ENCODE results near the gene C19orf47.

C19orf47 gene

DNA sequence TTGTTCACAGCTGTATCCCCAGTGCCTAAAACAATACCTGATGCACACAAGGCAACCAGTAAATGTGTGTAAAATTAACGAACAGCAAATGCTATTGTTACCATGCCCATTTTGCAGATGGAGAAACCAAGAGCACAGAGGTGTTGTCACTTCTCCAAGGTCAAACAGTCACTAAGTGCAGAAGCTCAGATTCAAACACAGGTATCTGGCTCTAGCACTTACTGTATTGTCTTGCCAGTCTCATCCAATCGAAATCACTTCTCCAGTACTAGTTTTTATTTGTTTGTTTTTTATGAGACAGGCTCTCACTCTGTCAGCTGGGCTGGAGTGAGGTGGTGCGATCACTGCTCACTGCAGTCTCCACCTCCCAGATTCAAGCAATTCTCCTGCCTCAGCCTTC is 14.0 kb upstream of the C19orf47 start:
- TF ChIP-seq SNAI2 (CRISPR knock-in tag; IDR thresholded peaks at IDR 0.05) = no peak
- no peak for TF ChIP-seq ISL1 (CRISPR knock-in tag; IDR thresholded peaks at IDR 0.05)
- no peak for ATAC-seq

DNA sequence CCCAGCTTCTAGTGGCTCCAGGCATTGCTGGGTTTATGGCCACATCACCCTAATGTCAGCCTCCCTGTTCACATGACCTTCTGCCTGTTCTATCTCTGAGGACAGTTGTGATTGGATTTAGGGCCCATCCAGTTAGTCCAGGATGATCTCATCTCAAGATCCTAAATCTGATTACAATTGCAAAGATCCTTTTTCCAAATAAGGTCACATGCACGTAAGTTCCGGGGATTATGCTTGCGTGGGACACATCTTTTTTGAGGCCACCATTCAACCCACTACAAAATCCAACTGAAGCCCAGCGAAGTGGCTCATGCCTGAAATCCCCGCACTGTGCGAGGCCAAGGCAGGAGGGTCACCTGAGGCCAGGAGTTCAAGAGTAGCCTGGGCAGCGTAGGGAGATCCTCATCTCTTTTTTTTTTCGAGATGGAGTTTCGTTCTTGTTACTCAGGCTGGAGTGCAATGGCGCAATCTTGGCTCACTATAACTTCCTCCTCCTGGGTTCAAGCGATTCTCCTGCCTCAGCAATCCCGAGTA is 12.6 kb upstream of the C19orf47 start:
- no peak for ATAC-seq
- TF ChIP-seq, protein P1, sequence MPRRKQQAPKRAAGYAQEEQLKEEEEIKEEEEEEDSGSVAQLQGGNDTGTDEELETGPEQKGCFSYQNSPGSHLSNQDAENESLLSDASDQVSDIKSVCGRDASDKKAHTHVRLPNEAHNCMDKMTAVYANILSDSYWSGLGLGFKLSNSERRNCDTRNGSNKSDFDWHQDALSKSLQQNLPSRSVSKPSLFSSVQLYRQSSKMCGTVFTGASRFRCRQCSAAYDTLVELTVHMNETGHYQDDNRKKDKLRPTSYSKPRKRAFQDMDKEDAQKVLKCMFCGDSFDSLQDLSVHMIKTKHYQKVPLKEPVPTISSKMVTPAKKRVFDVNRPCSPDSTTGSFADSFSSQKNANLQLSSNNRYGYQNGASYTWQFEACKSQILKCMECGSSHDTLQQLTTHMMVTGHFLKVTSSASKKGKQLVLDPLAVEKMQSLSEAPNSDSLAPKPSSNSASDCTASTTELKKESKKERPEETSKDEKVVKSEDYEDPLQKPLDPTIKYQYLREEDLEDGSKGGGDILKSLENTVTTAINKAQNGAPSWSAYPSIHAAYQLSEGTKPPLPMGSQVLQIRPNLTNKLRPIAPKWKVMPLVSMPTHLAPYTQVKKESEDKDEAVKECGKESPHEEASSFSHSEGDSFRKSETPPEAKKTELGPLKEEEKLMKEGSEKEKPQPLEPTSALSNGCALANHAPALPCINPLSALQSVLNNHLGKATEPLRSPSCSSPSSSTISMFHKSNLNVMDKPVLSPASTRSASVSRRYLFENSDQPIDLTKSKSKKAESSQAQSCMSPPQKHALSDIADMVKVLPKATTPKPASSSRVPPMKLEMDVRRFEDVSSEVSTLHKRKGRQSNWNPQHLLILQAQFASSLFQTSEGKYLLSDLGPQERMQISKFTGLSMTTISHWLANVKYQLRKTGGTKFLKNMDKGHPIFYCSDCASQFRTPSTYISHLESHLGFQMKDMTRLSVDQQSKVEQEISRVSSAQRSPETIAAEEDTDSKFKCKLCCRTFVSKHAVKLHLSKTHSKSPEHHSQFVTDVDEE (CRISPR knock-in tag; IDR thresholded peaks at IDR 0.05) = no peak
- TF ChIP-seq ZFP30 (CRISPR knock-in tag; IDR thresholded peaks at IDR 0.05) = no peak
- TF ChIP-seq TOX (CRISPR knock-in tag; IDR thresholded peaks at IDR 0.05; ENCODE audit: borderline replicate concordance) = no peak
- TF ChIP-seq SNAI2 (CRISPR knock-in tag; IDR thresholded peaks at IDR 0.05) = no peak
- no peak for TF ChIP-seq ISL1 (CRISPR knock-in tag; IDR thresholded peaks at IDR 0.05)
- TF ChIP-seq BACH2 (CRISPR knock-in tag; IDR thresholded peaks at IDR 0.05; ENCODE audit: borderline replicate concordance) = no peak
- TF ChIP-seq GLIS3 (CRISPR knock-in tag; IDR thresholded peaks at IDR 0.05) = no peak
- no peak for TF ChIP-seq ARNTL (CRISPR knock-in tag; IDR thresholded peaks at IDR 0.05; ENCODE audit: borderline replicate concordance, low read depth)
- TF ChIP-seq, protein P2, sequence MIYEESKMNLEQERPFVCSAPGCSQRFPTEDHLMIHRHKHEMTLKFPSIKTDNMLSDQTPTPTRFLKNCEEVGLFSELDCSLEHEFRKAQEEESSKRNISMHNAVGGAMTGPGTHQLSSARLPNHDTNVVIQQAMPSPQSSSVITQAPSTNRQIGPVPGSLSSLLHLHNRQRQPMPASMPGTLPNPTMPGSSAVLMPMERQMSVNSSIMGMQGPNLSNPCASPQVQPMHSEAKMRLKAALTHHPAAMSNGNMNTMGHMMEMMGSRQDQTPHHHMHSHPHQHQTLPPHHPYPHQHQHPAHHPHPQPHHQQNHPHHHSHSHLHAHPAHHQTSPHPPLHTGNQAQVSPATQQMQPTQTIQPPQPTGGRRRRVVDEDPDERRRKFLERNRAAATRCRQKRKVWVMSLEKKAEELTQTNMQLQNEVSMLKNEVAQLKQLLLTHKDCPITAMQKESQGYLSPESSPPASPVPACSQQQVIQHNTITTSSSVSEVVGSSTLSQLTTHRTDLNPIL (CRISPR knock-in tag; IDR thresholded peaks at IDR 0.05; ENCODE audit: low read depth) = no peak
- no peak for TF ChIP-seq ZNF8 (CRISPR knock-in tag; IDR thresholded peaks at IDR 0.05)
- no peak for TF ChIP-seq CSDC2 (CRISPR knock-in tag; IDR thresholded peaks at IDR 0.05)
- no peak for TF ChIP-seq ESRRG (CRISPR knock-in tag; IDR thresholded peaks at IDR 0.05)
- no peak for TF ChIP-seq ZNF70 (CRISPR knock-in tag; IDR thresholded peaks at IDR 0.05)
- no peak for TF ChIP-seq TCF4 (CRISPR knock-in tag; IDR thresholded peaks at IDR 0.05; ENCODE audit: borderline replicate concordance)
- TF ChIP-seq ZC3H10 (CRISPR knock-in tag; IDR thresholded peaks at IDR 0.05) = no peak

DNA sequence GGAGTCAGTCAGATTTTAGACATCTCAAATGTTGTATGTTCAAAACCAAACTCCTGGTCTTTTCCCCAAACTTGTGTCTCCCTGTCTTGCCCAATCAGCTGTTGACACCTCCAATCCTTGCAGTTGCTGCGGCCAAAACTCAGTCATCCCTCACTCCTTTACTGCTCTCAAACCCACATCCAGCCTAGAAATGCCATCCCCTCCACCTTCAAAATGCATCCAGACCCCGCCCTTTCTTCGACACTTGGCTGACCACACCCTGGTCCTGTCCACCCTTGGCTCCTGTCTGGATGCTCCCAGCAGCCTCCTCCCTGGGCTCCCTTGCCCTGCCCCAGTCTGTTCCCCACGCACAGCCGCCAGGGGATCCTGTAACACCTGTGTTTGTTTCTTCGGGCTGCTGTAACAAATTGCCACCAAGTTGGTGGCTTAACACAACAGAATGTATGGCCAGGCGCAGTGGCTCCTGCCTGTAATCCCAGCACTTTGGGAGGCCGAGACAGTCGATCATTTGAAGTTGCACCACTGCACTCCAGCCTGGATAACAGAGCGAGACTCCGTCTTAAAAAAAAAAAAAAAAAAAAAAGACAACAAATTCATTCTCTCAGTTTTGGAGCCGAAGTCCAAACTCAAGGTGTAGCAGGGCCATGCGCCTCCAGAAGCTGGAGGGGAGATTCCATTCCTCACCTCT is 12.0 kb upstream of the C19orf47 start:
- no peak for ATAC-seq
- TF ChIP-seq TOX (CRISPR knock-in tag; IDR thresholded peaks at IDR 0.05; ENCODE audit: borderline replicate concordance) = no peak
- TF ChIP-seq GLIS3 (CRISPR knock-in tag; IDR thresholded peaks at IDR 0.05) = no peak
- no peak for TF ChIP-seq ZNF8 (CRISPR knock-in tag; IDR thresholded peaks at IDR 0.05)
- TF ChIP-seq OSR1 (CRISPR knock-in tag; IDR thresholded peaks at IDR 0.05) = no peak
- TF ChIP-seq ZNF70 (CRISPR knock-in tag; IDR thresholded peaks at IDR 0.05) = no peak
- TF ChIP-seq, protein P3, sequence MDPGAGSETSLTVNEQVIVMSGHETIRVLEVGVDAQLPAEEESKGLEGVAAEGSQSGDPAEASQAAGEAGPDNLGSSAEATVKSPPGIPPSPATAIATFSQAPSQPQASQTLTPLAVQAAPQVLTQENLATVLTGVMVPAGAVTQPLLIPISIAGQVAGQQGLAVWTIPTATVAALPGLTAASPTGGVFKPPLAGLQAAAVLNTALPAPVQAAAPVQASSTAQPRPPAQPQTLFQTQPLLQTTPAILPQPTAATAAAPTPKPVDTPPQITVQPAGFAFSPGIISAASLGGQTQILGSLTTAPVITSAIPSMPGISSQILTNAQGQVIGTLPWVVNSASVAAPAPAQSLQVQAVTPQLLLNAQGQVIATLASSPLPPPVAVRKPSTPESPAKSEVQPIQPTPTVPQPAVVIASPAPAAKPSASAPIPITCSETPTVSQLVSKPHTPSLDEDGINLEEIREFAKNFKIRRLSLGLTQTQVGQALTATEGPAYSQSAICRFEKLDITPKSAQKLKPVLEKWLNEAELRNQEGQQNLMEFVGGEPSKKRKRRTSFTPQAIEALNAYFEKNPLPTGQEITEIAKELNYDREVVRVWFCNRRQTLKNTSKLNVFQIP (CRISPR knock-in tag; IDR thresholded peaks at IDR 0.05; ENCODE audit: borderline replicate concordance, low read depth) = no peak
- TF ChIP-seq TCF4 (CRISPR knock-in tag; IDR thresholded peaks at IDR 0.05; ENCODE audit: borderline replicate concordance) = no peak

DNA sequence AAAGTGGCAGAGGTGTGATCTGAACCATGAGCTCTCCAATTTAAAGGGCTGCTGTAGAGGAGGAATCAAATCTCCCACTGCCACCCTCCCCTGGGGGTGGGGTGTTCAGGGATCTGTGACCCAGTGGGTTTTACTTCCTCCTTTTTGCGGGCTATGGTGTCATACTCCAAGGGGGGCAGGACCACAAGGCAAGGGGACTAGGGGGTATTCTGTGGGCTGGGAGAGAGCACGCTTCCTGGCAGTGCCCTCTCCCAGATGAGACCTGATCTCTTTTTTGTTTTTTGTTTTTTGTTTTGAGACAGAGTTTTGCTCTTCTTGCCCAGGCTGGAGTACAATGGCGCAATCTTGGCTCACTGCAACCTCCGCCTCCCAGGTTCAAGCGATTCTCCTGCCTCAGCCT is 10.6 kb upstream of the C19orf47 start:
- ATAC-seq = no peak
- TF ChIP-seq TOX (CRISPR knock-in tag; IDR thresholded peaks at IDR 0.05; ENCODE audit: borderline replicate concordance) = no peak
- TF ChIP-seq, protein P1 (CRISPR knock-in tag; IDR thresholded peaks at IDR 0.05) = no peak
- no peak for TF ChIP-seq OSR1 (CRISPR knock-in tag; IDR thresholded peaks at IDR 0.05)
- no peak for TF ChIP-seq ZNF70 (CRISPR knock-in tag; IDR thresholded peaks at IDR 0.05)
- no peak for TF ChIP-seq PPARA (CRISPR knock-in tag; IDR thresholded peaks at IDR 0.05; ENCODE audit: borderline replicate concordance)
- no peak for TF ChIP-seq ZFP3 (CRISPR knock-in tag; IDR thresholded peaks at IDR 0.05)
- no peak for TF ChIP-seq ZC3H10 (CRISPR knock-in tag; IDR thresholded peaks at IDR 0.05)
- TF ChIP-seq, protein P3 (CRISPR knock-in tag; IDR thresholded peaks at IDR 0.05; ENCODE audit: borderline replicate concordance, low read depth) = no peak
- no peak for TF ChIP-seq ZNF8 (CRISPR knock-in tag; IDR thresholded peaks at IDR 0.05)
- TF ChIP-seq, protein P2 (CRISPR knock-in tag; IDR thresholded peaks at IDR 0.05; ENCODE audit: low read depth) = no peak
- TF ChIP-seq ISL1 (CRISPR knock-in tag; IDR thresholded peaks at IDR 0.05) = no peak
- TF ChIP-seq, protein P4, sequence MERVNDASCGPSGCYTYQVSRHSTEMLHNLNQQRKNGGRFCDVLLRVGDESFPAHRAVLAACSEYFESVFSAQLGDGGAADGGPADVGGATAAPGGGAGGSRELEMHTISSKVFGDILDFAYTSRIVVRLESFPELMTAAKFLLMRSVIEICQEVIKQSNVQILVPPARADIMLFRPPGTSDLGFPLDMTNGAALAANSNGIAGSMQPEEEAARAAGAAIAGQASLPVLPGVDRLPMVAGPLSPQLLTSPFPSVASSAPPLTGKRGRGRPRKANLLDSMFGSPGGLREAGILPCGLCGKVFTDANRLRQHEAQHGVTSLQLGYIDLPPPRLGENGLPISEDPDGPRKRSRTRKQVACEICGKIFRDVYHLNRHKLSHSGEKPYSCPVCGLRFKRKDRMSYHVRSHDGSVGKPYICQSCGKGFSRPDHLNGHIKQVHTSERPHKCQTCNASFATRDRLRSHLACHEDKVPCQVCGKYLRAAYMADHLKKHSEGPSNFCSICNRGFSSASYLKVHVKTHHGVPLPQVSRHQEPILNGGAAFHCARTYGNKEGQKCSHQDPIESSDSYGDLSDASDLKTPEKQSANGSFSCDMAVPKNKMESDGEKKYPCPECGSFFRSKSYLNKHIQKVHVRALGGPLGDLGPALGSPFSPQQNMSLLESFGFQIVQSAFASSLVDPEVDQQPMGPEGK (CRISPR knock-in tag; IDR thresholded peaks at IDR 0.05; ENCODE audit: borderline replicate concordance) = no peak
- no peak for TF ChIP-seq ESRRG (CRISPR knock-in tag; IDR thresholded peaks at IDR 0.05)
